ENCODE data around the gene MOB2. TPM values are rescaled to one million over a fixed set of nuclear protein-coding genes. Genes with fewer than 3 reads are reported as not detected.
"Not testable (repeated sequence)": the region's sequence is repeated elsewhere in the genome, so short reads cannot be mapped to it uniquely, and the experiment has no call there.

MOB2 gene
- total RNA-seq, 1 donor from 2014 or later = 38.2 TPM

DNA sequence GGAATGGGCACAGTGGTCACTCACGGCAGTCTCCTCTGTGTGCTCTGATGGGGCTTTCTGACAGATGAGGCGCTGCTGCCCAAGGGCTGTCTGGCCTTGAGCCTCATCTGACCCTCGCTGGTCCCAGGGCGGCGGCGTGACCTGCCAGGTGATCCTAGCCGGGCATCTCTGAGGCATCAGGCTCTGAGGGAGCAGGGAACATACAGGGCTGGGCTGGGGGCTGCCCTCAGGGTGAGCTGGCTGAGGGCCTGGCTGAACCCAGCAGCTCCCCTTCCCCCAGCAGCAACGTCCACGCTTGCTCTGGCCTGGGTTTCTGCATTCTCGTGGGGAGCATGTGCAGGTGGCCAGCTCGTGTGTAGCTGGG lies 47.6 kb downstream of the MOB2 start:
- DNase-seq (ENCODE audit: low read depth) (no peak), FAIRE-seq (no peak)
- Histone ChIP-seq H3K27me3 (ENCODE audit: control insufficient read depth, insufficient read depth, low read length) (no peaks in the 10 kb centered on the region), H3K36me3 (ENCODE audit: control insufficient read depth, insufficient read depth, low read length) (no peaks in the 10 kb centered on the region), H3K4me3 (ENCODE audit: low read depth, low read length) (no peak overlapping the region)
- TF ChIP-seq, protein P1, sequence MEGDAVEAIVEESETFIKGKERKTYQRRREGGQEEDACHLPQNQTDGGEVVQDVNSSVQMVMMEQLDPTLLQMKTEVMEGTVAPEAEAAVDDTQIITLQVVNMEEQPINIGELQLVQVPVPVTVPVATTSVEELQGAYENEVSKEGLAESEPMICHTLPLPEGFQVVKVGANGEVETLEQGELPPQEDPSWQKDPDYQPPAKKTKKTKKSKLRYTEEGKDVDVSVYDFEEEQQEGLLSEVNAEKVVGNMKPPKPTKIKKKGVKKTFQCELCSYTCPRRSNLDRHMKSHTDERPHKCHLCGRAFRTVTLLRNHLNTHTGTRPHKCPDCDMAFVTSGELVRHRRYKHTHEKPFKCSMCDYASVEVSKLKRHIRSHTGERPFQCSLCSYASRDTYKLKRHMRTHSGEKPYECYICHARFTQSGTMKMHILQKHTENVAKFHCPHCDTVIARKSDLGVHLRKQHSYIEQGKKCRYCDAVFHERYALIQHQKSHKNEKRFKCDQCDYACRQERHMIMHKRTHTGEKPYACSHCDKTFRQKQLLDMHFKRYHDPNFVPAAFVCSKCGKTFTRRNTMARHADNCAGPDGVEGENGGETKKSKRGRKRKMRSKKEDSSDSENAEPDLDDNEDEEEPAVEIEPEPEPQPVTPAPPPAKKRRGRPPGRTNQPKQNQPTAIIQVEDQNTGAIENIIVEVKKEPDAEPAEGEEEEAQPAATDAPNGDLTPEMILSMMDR (IDR thresholded peaks at IDR 0.05; ENCODE audit: insufficient read depth, low read length, severe bottlenecking) = no peak

DNA sequence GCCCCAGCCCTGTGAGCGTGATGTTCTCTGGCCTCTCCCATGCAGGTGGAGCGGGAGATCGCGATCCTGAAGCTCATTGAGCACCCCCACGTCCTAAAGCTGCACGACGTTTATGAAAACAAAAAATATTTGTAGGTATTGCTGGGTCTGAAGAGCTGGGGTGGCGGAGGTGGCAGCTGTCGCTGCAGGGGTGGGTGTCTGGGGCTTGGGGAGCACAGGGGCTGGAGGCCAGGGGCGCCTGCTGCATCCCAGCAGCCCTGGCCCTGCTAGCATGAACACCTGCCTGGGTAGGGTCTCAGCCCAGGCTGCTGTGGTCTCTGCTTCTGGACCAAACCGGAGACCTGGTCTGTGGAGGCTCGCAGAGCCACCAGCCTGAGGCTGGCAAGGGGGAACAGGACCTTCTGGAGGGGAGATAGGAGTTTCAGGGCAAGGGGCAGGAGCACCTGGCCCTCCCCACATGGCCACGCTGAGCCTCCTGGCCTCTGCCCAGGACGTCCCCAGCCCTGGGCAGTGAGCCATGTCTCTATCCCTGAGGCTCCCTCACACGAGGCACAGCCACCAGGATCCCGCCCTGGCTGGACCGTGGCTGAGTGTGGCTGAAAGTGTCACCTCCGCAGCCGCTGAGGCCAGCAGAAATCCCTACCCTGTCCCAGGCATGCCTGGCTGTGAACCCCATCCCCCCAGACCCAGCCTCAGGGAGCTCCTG lies 48.2 kb downstream of the MOB2 start:
- TF ChIP-seq, protein P1 (IDR thresholded peaks at IDR 0.05; ENCODE audit: insufficient read depth, low read length, severe bottlenecking) = no peak
- no peaks in the 10 kb centered on the region for H3K27me3 ChIP-seq (ENCODE audit: control insufficient read depth, insufficient read depth, low read length)
- no peak for FAIRE-seq
- no peaks in the 10 kb centered on the region for H3K36me3 ChIP-seq (ENCODE audit: control insufficient read depth, insufficient read depth, low read length)
- H3K4me3 ChIP-seq (ENCODE audit: low read depth, low read length) = no peak overlapping the region
- no peak for DNase-seq (ENCODE audit: low read depth)

DNA sequence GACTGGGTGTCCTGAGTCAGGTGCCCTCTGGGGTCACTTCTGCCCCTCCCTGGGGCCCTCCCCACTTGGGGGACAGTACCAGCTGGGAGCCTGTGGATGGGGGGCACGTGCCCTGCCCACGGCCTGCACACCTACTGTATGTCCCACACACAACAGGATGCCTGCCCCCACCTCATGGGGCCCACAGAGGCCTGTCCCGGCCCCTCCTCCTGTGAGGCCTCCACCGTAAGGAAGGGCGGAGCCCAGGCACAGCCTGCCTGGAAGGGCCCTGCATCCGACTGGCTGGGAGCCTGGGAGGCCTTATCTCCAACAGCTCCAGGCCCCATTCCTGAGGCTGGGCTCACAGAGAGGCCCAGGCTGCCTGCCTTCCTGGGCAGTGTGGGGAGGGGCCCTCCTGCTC lies 49.1 kb downstream of the MOB2 start:
- TF ChIP-seq, protein P1 (IDR thresholded peaks at IDR 0.05; ENCODE audit: insufficient read depth, low read length, severe bottlenecking) = no peak
- no peaks in the 10 kb centered on the region for H3K36me3 ChIP-seq (ENCODE audit: control insufficient read depth, insufficient read depth, low read length)
- no peak for FAIRE-seq
- no peak for DNase-seq (ENCODE audit: low read depth)
- H3K4me3 ChIP-seq (ENCODE audit: low read depth, low read length) = no peak overlapping the region
- H3K27me3 ChIP-seq (ENCODE audit: control insufficient read depth, insufficient read depth, low read length) = no peaks in the 10 kb centered on the region

DNA sequence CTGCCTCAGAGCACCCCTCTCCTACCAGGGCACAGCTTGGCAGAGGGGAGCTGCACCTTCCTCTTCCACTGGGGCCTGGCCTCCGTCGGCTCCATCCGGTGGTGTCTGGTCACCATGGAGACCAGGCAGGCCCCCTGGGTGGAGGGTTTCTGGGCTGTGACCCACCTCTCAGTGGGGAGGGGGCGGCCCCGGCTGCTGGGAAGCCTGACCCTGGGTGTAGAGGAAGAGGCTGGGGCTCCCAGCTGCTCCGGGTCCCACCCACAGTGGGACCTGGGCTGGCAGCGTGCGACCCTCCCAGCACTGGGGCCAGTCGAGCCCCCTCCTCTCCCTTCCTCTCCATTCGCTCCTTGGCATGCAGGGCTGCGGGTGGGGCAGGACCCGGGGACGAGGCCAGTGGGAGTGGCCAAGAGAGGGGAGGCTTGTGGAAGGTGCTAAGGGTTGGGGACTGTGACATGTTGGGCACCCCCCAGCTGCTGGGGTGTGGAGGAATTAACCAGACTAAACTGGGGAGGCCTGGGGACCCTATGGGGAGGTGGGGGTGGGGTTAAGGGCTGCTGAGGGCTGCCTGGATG lies 50.0 kb downstream of the MOB2 start:
- DNase-seq (ENCODE audit: low read depth) (no peak), FAIRE-seq (no peak)
- Histone ChIP-seq H3K36me3 (ENCODE audit: control insufficient read depth, insufficient read depth, low read length) (no peaks in the 10 kb centered on the region), H3K27me3 (ENCODE audit: control insufficient read depth, insufficient read depth, low read length) (no peaks in the 10 kb centered on the region), H3K4me3 (ENCODE audit: low read depth, low read length) (no peak overlapping the region)
- TF ChIP-seq, protein P1 (IDR thresholded peaks at IDR 0.05; ENCODE audit: insufficient read depth, low read length, severe bottlenecking) = no peak

DNA sequence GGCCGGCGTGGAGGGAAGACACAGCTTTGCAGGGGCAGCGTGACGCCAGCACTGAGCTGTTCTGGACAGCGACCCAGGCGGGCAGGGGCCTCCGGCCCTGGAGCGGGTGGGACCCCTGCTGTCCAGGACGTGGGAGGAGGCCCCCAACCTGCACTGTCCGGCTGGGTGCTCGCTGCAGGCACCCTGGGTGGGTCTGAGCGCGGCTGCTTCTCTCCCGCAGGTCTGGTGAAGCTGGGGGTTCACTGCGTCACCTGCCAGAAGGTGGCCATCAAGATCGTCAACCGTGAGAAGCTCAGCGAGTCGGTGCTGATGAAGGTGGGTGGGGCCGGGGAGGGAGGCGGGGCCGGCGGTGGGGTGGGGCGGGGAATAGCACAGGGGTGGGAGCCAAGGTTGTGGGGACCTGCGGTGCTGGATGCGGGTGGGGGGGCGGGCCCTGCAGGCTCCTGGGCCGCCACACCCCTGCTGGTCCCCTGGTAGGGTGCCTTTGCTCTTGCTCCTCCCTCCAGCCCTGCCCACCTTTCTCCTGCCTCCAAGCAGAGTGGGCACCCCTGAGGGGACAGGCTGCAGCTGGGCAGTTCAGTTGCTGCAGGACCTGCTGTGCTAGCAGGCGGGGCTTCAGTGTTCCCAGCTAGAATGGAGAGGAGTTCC lies 50.6 kb downstream of the MOB2 start:
- H3K4me3 ChIP-seq (ENCODE audit: low read depth, low read length) = no peak overlapping the region
- DNase-seq (ENCODE audit: low read depth) = no peak
- TF ChIP-seq, protein P1 (IDR thresholded peaks at IDR 0.05; ENCODE audit: insufficient read depth, low read length, severe bottlenecking) = no peak
- H3K36me3 ChIP-seq (ENCODE audit: control insufficient read depth, insufficient read depth, low read length) = no peaks in the 10 kb centered on the region
- H3K27me3 ChIP-seq (ENCODE audit: control insufficient read depth, insufficient read depth, low read length) = no peaks in the 10 kb centered on the region
- no peak for FAIRE-seq

DNA sequence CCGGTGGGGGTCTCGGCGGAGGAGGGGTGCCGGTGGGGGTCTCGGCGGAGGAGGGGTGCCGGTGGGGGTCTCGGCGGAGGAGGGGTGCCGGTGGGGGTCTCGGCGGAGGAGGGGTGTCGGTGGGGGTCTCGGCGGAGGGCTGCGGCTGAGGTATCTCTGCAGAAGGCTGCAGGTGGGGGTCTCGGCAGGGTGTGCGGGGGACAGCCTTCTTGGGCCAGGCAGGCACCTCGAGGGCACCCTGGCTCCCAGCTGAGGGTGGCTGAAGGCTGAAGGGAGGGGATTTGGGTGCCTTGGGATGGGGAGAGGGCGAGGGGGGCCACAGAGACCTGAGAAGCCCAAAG lies 51.1 kb downstream of the MOB2 start:
- H3K27me3 ChIP-seq (ENCODE audit: control insufficient read depth, insufficient read depth, low read length); H3K4me3 ChIP-seq (ENCODE audit: low read depth, low read length); FAIRE-seq; DNase-seq (ENCODE audit: low read depth); H3K36me3 ChIP-seq (ENCODE audit: control insufficient read depth, insufficient read depth, low read length): not testable (repeated sequence)
